Measurements from ENCODE around the gene DLK2.

DNA sequence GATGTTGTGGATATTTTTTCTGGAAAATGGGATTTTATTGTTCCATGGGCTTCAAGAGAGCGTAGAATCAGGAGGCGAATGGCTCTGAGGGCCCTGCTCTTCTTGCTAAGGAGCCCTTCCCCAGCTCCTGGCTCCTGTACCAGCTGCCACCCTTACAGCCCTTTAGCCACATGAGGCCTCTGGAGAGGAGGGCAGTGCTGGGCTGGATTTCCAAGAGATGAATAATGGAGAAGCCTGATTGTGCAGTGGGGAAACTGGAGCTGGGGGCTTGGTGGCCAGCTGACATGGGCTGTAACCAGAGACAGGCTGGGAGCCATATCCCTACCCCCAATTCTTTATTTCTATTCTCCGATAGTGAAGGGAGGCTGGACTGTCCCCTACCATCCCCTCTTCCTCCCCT, 45.6 kb upstream of the DLK2 start:
- TF ChIP-seq, protein P1, sequence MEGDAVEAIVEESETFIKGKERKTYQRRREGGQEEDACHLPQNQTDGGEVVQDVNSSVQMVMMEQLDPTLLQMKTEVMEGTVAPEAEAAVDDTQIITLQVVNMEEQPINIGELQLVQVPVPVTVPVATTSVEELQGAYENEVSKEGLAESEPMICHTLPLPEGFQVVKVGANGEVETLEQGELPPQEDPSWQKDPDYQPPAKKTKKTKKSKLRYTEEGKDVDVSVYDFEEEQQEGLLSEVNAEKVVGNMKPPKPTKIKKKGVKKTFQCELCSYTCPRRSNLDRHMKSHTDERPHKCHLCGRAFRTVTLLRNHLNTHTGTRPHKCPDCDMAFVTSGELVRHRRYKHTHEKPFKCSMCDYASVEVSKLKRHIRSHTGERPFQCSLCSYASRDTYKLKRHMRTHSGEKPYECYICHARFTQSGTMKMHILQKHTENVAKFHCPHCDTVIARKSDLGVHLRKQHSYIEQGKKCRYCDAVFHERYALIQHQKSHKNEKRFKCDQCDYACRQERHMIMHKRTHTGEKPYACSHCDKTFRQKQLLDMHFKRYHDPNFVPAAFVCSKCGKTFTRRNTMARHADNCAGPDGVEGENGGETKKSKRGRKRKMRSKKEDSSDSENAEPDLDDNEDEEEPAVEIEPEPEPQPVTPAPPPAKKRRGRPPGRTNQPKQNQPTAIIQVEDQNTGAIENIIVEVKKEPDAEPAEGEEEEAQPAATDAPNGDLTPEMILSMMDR (IDR thresholded peaks at IDR 0.05), result no peak
- TF ChIP-seq EZH2 (IDR thresholded peaks at IDR 0.05) (no peak), EZH2phosphoT487 (IDR thresholded peaks at IDR 0.05) (no peak)
